HCEC 1CT (cell line): Measurements from ENCODE around the gene FXYD5.
"Not testable (repeated sequence)": the region's sequence is repeated elsewhere in the genome, so short reads cannot be mapped to it uniquely, and the experiment has no call there.

Source experiments
- DNase-seq: peaks from one replicate; pipeline ENCODE4 v3.0.0-alpha.2; 2017

The FXYD5 gene

GRCh38 chr19:35120492-35120891 lies 34.0 kb upstream of the FXYD5 start:
- peak; percentile 48 for DNase-seq

- DNase-seq: peak; percentile 13
These were observed 33.6 kb upstream of the FXYD5 start for GRCh38 chr19:35120898-35121297.

- DNase-seq: no peak
These were observed 31.6 kb upstream of the FXYD5 start for GRCh38 chr19:35122687-35123551.

- no peak for DNase-seq
These were observed 31.0 kb upstream of the FXYD5 start for GRCh38 chr19:35123573-35123972.

DNA sequence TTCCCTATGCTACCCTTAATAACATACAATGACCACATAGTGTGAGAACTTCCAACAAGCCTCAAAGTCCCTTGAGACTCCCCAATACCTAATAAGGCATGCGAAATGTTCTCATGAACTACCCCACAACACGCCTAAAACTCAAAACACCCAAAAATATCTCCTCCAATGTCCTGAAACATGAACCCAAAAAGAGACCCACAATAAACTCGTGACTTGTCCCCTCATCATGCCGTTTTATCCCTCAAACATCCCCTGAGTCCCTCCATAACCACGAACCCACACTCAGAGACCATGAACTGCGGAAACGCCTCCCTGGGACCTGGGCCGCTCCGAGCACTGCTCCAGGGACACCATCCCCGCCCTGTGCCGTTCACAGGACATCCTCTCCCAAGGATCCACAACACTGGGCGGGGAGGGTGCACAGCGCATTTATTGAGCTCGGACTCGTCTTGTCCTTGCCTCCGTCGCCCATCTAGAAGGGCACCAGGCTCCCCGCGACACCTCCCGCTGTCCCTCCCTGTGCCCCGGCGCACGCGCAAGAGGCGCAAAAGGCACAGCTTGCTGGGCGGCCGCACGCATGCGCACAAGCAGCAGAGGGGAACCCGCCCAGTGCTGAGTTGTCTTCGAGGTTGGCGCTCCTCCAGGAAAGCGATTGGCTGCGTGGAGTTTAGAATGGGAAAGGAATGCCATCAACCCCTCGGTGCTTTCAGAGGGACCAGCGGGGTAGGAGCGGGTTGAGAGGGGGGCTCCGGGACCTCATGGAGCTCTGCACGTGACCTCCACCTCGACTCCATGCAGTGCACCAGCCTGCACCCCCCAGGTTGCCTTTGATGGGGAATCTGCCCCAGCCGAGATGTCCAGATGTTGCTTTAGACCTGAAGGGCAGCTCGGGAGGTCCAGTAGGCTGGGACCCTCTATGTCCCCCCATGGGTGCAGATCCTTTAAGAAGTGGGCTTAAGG lies 30.2 kb upstream of the FXYD5 start:
- DNase-seq: peak; percentile 92

DNA sequence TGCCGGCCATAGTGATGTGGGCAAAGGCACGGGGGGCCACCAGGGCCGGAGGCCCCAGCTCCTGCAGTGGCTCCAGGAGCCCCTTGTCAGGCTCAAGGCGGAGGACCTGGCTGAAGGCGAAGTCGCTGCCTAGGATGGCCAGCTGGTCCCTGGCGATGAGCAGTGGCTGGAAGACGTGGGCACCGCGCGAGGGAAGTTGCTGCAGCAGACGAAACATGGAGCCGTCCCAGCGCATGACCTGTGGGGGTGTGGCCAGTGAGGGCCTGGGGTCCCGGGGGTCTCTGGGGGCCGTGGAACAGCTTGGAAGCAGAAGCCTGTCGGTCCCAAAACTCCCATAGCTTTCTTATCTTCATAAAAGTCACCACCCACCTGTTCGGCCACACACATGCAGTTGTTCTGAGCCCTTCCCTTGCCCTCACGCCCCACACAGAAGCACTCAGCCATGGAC lies 29.2 kb upstream of the FXYD5 start:
- DNase-seq: no peak

DNA sequence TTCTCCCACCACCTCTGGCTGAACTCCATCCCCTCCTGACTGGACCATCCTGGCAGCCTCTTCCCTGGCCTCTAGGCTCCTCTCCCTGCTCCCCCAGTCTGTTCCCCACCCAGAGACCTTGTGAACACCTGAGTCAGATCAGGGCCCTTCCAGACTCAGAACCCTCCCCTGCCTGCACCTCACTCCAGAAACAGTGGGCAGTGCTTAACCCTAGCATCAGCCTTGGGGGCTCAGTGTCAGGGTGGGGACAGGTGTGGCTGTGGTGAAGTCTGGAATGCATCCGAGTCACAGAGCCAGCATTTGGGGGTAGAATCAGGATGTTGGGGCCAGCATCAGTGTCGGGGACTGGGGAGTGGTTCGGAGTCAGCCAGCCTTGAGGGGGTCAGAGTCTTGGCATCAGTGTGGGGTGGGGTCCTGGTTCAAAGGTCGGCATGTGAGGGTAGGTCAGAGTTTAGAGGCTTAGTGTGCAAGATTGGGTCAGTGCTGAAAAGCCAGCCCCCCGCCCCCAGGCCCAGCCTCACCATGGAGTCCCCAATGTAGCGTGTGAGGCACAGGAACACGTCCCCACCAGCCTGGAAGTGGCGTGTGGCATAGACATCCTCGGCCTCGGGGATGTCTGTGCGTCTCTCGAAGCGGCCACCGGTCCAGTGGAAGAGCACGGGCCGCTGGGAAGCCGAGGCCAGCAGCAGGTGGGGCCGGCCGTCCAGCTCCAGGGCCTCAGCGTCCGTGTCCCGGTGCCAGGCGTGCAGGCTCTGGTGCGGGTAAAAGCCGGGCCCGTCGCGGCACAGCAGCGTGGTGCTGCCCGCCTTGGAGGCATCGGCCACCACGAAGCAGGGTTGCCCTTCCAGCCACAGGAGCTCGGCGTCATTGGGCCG lies 28.5 kb upstream of the FXYD5 start:
- DNase-seq: no peak

GRCh38 chr19:35126624-35126959 lies 27.9 kb upstream of the FXYD5 start:
- no peak for DNase-seq

DNA sequence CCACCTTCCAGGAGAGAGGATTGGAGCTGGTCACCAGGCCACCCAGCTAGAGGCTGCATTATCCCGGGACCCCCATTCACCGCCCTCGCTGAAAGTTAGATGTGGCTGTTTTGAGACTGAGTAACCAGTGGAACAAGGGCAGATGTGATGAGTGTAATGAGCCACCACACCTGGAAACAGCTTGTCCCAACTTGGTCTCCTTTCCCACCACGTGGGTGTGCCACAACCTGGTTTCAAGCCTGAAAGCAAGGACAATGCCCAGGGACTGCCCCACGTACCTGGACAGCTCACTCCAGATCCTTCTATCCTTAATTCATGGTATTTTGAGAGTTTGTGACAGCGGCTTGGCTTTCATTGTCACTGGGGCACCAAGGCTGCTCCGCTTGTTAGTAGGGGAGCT lies 26.7 kb upstream of the FXYD5 start:
- DNase-seq: no peak

DNA sequence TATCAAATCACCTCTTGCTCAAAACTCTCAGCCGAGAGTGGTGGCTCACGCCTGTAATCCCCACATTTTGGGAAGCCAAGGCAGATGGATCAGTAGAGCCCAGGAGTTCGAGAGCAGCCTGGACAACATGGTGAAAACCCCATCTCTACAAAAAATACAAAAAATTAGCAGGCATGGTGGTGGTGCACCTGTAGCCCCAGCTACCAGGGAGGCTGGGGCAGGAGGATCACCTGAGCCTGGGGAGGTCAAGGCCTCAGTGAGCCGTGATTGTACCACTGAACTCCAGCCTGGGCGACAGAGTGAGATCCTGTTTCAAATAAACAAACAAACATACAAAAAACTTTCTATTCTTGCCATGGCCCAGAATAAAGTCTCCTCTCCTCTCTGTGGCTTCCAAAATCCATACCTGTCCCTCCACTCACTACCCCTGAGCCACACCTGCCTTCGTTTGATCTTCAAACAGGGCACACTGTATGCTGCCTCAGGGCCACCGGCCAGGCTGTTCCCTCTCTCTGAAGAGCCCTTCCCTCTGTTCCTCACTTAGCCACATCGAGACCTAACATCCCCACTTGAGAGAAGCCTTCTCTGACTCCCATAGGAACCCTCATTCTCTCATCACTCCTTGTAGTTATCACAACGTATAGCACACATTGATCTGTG lies 26.0 kb upstream of the FXYD5 start:
- no peak for DNase-seq

- not testable (repeated sequence) for DNase-seq
These were observed 24.7 kb upstream of the FXYD5 start for GRCh38 chr19:35129724-35130274.

GRCh38 chr19:35130761-35131720 lies 23.5 kb upstream of the FXYD5 start:
- DNase-seq: no peak

DNA sequence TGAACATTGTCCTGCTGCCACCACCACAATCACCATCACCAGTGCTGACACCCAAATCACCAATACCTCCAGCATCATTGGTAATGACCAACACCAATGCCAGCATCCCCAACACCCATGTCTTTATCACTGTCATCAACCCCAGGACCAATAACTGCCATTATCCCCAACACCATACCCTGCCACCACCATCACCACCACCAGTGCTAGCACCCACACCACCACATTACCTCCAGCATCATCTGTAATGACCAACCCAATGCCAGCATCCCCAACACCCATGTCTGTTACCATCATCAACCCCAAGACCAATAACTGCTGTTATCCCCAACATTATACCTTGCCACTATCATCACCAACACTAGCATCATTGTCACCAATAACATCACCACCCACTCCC lies 22.3 kb upstream of the FXYD5 start:
- DNase-seq: no peak

GRCh38 chr19:35133826-35134225 lies 20.7 kb upstream of the FXYD5 start:
- DNase-seq: no peak

DNA sequence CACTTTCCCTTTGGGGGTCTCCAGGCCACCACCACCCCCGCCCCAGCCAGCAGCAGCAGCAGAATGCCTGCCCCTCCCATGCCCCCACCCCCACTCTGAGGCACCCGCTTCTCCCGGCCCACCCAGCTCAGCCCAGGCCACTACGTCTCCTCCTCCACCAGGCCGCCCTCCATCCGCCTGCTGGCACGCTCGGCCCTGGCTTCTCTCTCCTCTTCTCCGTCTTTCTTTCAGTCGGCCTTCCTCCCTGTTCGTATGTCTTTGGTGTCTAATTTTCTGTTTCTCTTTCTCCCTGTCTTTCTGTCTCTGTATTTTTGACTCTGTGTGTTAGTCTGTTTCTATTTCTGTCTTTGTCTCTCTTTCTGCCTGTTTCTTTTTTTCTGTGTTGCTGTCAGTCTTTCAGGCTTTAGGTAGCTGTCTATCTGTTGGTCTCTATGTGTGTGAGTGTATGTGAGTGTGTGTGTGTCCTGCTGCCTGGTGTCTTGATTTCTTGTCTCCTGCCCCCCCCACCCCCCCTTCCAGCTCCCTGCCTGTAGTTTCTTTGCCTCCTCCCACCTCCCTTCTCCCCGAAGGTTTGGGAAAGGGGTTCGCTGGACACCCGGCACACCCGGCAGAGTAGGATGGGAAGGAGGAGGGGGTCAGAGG lies 19.8 kb upstream of the FXYD5 start, which contains the start of gene LGI4:
Gene LGI4 (minus strand): TSS at position 459 of the 642 bp plus-strand sequence. CDS start 379 bp downstream, at position 80.
- no peak for DNase-seq

DNA sequence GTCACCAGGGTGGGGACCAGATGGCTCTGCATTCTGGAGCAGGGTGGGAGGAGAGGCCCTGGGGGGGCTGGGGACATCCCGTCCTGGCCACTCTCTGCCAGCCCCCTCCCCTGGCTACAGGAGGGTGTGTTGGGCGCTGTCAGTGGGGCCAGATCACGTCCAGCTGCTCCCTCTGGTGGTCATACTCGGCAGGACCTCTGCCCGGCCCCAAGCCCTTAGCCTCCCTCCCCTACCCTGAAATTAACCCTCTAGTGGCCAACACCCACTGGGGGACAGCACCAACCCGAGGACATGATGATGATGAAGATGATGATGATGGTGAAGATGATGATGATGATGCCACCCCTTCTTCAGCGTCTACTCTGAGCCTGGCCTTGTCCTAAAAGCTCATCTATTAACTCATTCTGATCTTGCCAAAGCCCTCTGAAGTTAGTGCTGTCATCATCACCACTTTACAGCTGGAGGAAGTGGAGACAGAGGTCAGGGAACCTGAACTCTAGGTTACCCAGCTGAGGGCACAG lies 19.1 kb upstream of the FXYD5 start:
- DNase-seq: peak; percentile 24

DNA sequence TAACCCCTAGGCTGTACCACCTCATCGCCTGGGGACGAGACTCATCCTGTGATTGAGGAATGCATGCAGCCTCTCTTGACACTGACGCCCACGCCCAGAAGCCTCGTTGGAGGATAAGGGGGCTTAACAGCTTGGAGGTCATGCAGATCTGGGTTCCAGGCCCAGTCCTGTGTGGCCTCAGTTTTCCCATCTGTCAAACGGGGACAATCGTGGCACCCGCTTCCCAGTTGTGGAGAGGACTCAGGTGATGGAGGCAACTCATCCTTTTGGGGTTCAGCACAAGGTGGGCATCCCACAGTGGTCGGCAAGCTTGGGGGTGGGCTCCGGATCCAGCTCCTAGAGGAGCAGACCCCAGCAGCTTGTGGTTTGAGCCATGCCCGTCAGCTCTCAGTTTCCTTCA lies 18.3 kb upstream of the FXYD5 start:
- no peak for DNase-seq

- DNase-seq: no peak
These were observed 17.4 kb upstream of the FXYD5 start for GRCh38 chr19:35136977-35137702.

DNA sequence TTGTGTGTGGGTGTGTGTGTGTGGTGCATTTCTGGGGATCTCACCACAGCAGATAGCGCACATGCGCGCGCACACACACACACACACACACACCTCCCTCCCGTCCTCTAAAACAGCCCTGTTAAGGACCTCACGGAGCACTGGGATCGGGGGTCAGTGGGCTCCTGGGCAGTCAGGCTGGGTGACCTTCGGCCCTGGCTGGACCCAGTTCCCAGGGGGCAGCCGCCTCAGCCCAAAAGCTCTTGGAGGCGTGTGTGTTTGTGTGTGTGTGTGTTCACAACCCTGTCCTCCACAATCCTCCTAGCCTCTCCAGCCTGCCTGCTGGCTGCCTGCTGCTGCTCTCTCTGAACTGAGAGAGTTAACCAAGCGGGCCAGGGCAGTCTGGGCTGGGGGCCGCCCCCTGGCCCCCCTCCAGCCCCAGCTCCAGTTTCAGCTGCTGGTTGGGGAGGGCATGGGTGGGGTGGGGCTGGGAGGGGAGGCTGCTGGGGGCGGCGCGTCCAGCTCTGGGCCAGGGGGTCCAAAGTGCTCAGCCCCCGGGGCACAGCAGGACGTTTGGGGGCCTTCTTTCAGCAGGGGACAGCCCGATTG lies 16.1 kb upstream of the FXYD5 start, which contains the start of gene FXYD1:
Gene FXYD1 (plus strand): TSS at position 520 of the 588 bp plus-strand sequence. CDS start 1,256 bp downstream, outside the sequence.
- DNase-seq: no peak
